ENCODE data around the gene MTHFD1L. TPM values are rescaled to one million over a fixed set of nuclear protein-coding genes. Genes with fewer than 3 reads are reported as not detected.

MTHFD1L gene
- total and polyA plus RNA-seq, 2 of the 4 experiments (the other 2 are of a cell fraction): 43.5 to 53.2 TPM

DNA sequence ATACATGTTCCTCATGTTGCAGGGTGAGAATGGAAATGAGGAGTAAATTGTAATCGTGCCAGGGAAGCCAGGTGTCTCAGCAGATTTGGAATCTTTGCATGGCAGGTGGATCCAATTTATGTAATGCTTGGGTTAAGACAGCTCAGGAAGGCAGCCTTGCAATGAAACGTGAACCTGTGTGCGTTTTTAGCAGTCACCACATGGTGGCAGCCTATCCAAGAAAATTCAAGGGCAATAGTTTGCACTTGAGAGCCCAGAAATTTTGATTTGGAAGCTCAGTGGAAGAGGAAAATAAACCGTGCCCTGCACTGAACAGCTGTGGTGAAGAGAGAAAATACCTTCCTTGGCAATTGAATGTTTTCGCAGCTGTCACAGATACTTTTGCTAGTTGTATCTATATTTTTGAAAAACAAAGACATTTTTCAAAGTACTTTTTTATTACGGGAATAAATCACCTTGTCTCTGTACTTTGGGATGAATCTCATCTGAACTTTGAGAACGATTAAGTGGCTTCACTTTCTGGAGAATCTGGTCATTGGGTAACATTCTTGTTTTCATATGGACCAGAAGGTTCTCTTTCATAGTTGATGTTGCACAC lies 26.5 kb downstream of the MTHFD1L start:
- Histone ChIP-seq H4K20me1 (ENCODE audit: insufficient read depth, low read length) (peaks cover 7% of the 10 kb centered on the region), H3K4me1 (ENCODE audit: control insufficient read depth, insufficient read depth, low read length) (peaks cover 13% of the 10 kb centered on the region), H3K4ac (ENCODE audit: low read depth, low read length) (no peak overlapping the region), H3K27me3 (ENCODE audit: control insufficient read depth, insufficient read depth, low read length) (no peaks in the 10 kb centered on the region), H2AFZ (replicated peaks; ENCODE audit: low read length, poor library complexity) (no peak overlapping the region), H3K4me3 (ENCODE audit: insufficient read depth, low read depth, low read length) (no peak overlapping the region), H3K27ac (ENCODE audit: insufficient read depth, low read length) (peak overlapping the region; percentile 83; the same call in 1 of the 2 replicates), H2BK20ac (ENCODE audit: low read depth, low read length) (no peak overlapping the region), H2BK120ac (ENCODE audit: low read depth, low read length) (0 out of 2 replicates have a peak overlapping the region, but pooled peaks have one; percentile 65), H3K23ac (ENCODE audit: low read depth, low read length) (no peak overlapping the region), H3K14ac (replicated peaks; ENCODE audit: low read depth, low read length) (no peak overlapping the region), H3K9me1 (ENCODE audit: insufficient read depth, low read length) (peaks cover 7% of the 10 kb centered on the region; the same call in 1 of the 2 replicates), H3K56ac (ENCODE audit: extremely low read depth, insufficient read depth, low read length) (no peak overlapping the region), H3K18ac (ENCODE audit: low read depth, low read length) (no peak overlapping the region; the same call in 1 of the 2 replicates), H3K79me1 (ENCODE audit: low read depth in 1 of 2, low read length in 2 of 2) (peaks cover 45 to 53% of the 10 kb centered on the region in 2 experiments), H2BK5ac (ENCODE audit: low read depth, low read length, poor library complexity, severe bottlenecking) (peak overlapping the region; percentile 52), H2BK15ac (ENCODE audit: low read depth, low read length) (no peak overlapping the region), H3K9ac (ENCODE audit: low read depth, low read length) (no peak overlapping the region; the same call in 1 of the 2 replicates), H3K9me3 (ENCODE audit: control insufficient read depth, insufficient read depth, low read length) (no peaks in the 10 kb centered on the region), H2AK5ac (ENCODE audit: low read depth, low read length) (0 out of 2 replicates have a peak overlapping the region, but pooled peaks have one; percentile 10), H3K4me2 (ENCODE audit: low read depth, low read length) (no peak overlapping the region), H2AK9ac (replicated peaks; ENCODE audit: low read depth, low read length, poor library complexity) (no peak overlapping the region), H4K91ac (ENCODE audit: insufficient read depth, low read depth, low read length) (no peak overlapping the region), H3K36me3 (ENCODE audit: control insufficient read depth, insufficient read depth, low read length) (peaks cover 50% of the 10 kb centered on the region), H4K5ac (ENCODE audit: low read depth, low read length) (peak overlapping the region; percentile 25; the same call in 1 of the 2 replicates), H4K8ac (ENCODE audit: low read depth in 2 of 2, low read length in 2 of 2) (peak overlapping the region; percentile 9 to 37; a peak in 2 of 4 replicates)
- TF ChIP-seq RAD21 (IDR thresholded peaks at IDR 0.05; ENCODE audit: low read length) (peak; percentile 78), CHD1 (IDR thresholded peaks at IDR 0.05; ENCODE audit: low read depth, low read length) (no peak; the same call in 1 of the 2 replicates), SMC3 (IDR thresholded peaks at IDR 0.05; ENCODE audit: low read depth, low read length) (peak; percentile 56), RCOR1 (IDR thresholded peaks at IDR 0.05; ENCODE audit: insufficient replicate concordance, low read length) (no peak)
- TF ChIP-seq, protein P1, sequence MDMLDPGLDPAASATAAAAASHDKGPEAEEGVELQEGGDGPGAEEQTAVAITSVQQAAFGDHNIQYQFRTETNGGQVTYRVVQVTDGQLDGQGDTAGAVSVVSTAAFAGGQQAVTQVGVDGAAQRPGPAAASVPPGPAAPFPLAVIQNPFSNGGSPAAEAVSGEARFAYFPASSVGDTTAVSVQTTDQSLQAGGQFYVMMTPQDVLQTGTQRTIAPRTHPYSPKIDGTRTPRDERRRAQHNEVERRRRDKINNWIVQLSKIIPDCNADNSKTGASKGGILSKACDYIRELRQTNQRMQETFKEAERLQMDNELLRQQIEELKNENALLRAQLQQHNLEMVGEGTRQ (IDR thresholded peaks at IDR 0.05; ENCODE audit: low read depth, low read length): no peak
- TF ChIP-seq, protein P2, sequence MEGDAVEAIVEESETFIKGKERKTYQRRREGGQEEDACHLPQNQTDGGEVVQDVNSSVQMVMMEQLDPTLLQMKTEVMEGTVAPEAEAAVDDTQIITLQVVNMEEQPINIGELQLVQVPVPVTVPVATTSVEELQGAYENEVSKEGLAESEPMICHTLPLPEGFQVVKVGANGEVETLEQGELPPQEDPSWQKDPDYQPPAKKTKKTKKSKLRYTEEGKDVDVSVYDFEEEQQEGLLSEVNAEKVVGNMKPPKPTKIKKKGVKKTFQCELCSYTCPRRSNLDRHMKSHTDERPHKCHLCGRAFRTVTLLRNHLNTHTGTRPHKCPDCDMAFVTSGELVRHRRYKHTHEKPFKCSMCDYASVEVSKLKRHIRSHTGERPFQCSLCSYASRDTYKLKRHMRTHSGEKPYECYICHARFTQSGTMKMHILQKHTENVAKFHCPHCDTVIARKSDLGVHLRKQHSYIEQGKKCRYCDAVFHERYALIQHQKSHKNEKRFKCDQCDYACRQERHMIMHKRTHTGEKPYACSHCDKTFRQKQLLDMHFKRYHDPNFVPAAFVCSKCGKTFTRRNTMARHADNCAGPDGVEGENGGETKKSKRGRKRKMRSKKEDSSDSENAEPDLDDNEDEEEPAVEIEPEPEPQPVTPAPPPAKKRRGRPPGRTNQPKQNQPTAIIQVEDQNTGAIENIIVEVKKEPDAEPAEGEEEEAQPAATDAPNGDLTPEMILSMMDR (conservative IDR thresholded peaks at IDR 0.05; ENCODE audit: low read depth, low read length): peak; percentile 77
- DNase-seq (peak; percentile 88), ATAC-seq (ENCODE audit: low read depth) (peak; percentile 83)
- POLR2A ChIA-PET (ENCODE audit: unreplicated experiment): no interaction called here
- CTCF ChIA-PET: interaction anchor here (0.6 to 4.9 kb wide), 26 partner anchors 10 to 587 kb away, joined by 3 to 55 read pairs (median 4); partner anchors contain the start of gene MTHFD1L
- BruUV-seq (replicated peaks): no TSS peak
- in situ Hi-C loops (cut with MboI; ENCODE audit: low sequenced_read_pairs) (loop anchor here (5.0 kb wide), 1 partner anchor 440 kb away; no protein-coding TSS in a partner anchor), dilution Hi-C loops (cut with HindIII; ENCODE audit: low sequenced_read_pairs, unreplicated experiment) (no loop called here), intact Hi-C loops (cut with micrococcal nuclease) (loop anchor here (1.0 to 10.0 kb wide), 5 partner anchors 120 to 500 kb away; partner anchors contain the start of gene ZBTB2)
- WGBS, 2 experiments (ENCODE audit: extremely low coverage in 2 of 2, insufficient read length in 1 of 2): 0% methylated on average over 2 of the region's 7 CpGs; no CpG with 5 or more reads in 1 of the 2 experiments
